HG03571 (cell line): ENCODE measurements around the gene SELENOS.

Experiments used
- ATAC-seq: cut with Tn5 transposase; IDR thresholded peaks from one replicate; pipeline ENCODE4 v1.9.1; 2021; ENCODE audit not compliant: unreplicated experiment

The SELENOS gene, protein sequence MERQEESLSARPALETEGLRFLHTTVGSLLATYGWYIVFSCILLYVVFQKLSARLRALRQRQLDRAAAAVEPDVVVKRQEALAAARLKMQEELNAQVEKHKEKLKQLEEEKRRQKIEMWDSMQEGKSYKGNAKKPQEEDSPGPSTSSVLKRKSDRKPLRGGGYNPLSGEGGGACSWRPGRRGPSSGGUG

DNA sequence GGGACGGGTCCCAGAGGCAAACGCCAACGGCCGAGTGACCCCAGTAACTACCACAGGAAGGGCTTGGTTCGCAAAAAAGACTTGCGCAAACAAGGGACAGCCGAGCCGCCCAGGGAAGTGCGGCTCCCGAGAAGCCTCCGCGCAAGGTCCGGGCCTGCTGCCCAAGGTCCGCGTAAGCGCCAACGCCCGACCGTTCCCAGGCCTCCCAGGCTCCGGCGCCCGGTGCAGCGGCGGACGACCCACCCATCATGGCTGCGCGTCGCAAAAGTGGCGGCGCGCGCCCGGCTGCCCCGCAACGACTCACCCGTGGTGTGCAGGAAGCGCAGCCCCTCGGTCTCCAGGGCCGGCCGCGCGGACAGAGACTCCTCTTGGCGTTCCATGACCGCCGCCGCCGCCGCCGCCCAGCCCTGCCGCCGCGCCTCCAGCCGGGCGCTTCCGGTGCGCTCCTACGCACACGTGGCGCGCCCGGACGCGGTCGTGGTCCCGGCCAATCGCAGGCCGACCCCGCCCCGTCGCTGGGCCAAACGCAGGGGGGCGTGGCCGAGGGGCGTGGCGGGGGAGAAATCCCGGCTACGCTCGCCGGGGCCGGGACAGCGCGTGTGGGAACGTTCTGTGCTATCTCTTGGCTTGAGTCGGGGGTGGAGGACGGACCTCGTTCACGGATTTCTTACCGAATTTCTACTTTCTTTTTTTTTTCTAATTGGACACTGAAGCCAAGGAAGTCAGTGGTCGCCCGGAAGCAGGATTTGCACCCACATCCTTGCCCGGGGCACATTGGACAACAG, at the start of gene SELENOS:
Gene SELENOS (minus strand): TSS at position 448 of the 785 bp plus-strand sequence. CDS start 68 bp downstream, at position 380.
- peak; percentile 84 for ATAC-seq

DNA sequence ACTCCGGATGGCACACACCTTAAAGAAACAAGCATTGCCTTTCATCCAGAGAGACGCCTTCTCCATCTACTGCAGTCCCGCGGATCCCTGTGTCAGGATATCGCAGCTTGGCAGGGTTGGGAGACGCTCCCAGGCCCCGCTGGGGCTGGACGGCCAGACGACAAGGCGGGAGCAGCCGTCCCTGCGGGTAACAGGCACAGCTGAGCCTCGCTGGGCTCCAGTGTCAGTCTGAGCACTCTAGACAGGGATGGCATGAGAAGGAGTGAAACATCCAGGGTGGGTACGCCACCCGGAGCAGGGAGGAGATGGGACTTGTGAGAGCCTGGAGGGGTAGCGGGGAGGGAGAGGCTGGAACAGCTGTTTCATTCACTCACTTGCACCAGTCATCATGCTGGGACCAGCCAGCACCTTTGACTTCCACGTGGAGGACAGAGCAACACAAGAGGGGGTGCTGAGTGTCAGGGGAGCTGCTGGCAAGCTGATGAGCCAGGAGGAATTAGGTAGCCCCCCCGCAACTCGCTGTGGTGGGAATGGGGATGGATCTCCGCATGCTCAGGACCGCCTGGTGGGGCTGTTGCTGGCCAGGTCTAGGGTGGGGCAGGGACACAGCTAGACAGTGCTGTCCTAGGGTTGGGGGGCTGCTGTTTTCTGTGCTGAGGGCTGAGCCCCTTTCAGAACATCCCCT, 49.3 kb upstream of the SELENOS start:
- no peak for ATAC-seq

DNA sequence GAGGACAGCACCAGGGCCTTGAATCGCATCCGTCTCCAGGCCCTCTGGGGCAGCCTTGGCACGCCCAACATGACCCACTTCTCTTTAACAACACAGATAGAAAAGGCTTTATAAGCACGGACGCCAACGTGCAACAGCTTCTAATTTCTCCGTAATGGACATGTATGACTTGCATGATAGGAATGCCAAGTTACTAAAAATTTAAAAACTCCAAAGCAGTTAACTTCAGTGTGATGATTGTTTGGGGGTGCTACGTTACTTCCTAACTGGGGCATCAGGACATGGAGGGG, 48.7 kb upstream of the SELENOS start:
- ATAC-seq: no peak

DNA sequence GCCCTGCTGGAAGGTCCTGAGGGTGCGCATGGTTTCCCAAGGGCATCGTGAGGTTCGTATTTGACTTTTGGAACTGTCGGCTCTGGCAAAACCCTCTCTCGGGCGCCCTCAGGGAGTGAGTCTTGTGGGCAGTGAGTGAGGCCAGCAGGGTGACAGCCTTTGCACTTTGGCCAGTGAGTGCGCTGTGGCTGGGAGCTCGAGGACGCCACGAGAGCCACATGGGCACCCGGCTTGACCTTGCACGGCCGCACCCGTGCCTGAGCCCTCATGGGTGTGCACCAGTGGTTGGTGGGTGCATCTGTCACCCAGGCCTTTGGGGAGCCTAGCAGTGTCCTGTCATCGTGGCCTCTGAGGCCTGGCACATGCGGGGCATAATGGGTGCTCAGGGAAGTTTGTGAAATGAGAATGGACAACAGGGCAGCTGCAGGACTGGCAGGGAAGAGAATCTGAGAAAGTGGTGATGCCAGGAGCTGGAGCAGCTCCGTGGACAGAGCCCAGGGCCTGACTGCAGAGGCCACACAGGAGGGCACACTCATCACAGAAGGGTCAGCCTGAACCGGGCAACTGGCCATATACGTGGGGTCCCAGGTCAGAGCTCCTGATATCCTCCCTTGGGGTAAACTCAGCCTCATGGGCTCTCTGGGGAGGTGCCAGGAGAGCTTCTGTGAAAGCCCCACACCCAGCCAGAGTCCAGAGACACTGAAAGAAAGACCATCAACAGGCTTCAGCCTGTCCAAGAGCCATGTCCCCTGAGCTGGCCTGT, 48.2 kb upstream of the SELENOS start:
- ATAC-seq: no peak

DNA sequence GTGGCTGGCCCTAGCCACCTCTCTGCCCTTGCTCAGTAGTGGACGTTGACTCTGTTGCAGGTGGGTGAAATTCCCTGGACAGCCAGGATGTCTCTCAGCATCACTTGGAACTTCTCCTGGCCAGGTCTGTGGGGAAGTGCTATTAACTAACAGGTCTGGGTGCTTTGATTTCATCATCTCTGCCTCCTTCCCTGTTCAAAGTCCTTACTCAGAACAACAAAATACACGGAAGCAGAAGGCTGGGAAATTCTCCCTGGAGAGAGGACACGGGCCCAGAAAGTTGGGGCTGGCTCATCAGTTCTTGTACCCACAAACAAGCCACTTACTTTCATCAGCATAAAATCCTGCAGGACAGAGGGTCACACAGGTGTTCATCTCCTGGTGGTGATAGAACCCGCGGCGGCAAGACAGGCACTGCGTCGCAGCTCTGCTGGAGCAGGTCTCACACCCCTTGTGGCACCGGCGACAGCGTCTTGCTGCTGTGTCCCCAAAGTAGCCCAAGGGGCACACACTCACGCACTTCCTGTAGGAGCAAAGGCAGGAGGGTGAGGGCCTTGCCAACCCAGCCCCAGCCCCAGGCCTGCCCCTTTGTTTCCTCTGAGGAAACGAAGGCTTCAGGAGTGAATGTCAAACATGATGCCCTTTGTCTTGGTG, 47.4 kb upstream of the SELENOS start:
- ATAC-seq: no peak

DNA sequence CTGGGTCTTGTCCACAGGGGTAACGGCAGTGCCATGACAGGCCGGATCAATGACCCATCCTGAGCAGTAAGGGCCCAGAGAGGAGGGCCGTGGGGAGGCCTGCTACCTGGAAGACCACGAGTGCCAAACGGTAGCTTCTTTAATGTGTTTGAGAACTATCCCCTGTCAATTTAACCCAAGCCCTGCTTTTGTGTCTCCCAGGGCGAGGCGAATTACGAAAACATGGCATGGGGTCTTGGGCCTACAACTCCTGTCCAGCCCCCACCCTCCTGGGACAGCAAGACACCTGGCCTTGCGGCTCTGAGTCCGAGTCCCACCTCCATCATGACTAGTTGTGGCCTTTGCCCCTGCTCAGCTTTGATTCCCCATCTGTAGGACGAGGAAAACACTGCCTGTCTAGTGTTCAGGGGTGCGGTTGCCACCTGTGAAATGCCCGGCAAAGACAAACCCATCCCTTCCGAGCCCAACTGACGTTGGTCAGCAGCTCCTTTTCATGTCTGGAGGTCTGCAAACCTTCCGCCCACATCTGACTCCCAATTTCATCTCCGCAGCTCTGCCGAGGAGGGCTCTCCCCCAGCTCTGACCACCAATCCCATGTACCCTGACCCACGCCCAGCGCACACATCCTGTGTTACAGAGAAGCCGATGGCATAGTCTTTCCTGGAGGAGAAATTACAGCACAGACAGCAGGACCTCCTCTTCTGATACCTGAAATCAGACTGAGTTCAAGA, 46.7 kb upstream of the SELENOS start:
- no peak for ATAC-seq

DNA sequence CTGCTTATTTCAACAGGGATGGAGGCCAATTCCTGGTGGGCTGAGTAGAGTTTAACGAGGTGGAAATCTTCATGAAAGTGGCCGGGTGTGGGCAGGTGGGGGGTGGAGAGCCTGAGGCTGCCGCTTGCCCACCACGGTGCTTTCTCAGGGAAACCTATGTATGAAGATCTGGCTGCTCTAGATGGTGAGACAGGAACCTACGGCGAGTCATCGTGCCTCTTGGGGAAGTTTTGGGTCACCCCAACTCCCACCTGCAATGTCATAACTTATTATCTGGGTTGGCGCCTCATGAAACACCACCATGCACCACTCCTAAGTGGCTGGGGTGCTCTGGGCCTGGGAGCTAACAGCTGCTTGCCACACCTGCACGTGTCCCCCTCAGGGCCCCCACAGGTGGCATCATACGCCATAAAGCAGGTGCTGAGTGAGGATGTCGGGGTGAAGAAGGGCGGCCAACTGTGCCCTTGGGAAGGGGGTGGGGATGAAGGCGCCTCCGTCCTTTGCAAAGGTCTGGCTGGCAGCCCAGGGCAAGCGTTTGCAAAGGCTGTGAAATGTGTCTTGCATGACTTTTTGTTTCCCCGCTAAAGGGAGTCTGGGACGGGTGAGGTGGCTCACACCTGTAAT, 45.7 kb upstream of the SELENOS start:
- ATAC-seq: no peak

DNA sequence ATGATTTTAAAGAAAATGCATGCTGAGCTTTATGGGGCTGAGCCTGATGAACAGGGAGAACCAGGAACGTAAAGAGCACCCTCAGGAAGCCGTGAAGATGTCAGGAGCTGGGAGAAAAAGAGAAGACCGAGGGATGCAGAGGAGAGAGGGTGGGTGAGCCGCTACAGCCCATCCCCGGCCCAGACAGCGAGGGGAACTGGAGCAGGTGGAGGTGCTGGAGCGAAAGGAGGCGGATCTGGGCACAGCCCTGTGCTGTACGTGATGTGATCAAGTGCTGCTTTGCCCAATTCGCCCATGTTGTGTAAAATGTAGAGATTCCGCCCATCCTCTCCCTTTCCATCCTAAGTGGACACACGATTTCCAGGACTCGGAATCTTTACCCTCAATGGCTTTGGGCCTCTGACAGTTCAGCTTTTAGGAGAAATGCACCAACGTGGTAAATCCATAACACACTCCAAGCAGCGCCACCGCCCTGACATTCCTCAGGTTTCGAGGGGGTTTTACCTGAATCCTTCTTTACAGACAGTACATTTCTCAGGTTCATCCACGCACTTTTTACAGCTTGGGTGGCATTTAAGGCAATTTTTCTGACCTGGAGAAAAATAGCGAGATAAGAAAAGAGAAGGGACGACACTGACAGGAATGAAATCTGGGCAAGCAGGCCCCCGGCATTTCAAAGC, 44.9 kb upstream of the SELENOS start:
- ATAC-seq: no peak

DNA sequence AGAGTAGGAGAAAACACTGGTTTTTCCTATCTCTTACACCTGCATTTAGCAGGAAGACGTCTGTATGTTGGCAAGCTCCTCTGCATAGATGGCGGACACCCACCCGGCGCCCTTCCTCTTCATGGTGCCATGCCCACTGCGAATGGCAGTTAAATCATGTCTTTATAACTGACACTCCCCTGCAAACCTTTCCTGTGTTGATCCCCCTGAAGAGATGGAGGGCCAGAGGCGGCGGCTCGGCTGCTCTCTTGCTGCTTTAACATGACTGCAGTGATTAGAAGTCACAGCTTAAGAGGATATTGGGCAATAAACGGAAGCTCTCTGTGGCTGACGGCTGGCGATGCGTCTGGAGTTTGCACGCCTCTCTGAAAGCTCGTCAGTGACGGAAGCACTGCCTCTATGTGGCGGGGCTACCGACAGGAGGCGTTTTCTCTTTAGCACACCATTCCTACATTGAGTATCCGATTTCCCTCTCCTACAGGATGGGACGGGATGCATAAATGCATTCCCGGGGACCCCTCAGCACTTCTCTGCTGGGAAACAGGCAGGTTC, 43.3 kb upstream of the SELENOS start:
- no peak for ATAC-seq

DNA sequence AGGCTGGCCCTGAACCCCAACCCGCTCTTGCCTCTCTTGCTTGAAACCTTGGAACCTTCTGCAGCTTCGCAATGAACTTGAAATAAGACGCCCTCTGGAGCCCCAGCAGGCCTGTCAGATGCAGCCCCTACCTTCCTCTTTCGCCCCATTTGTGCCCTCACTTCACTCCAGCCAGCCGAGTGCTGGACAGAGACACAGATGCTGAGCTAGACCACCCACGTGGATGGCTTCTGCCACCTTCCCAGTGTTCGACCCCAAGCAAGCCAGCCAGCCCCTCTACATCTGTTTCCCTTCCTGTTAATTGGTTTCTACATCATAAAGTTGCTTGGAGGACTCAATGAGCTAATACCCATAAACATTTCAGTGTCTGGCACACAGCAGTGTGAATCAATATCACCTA, 41.6 kb upstream of the SELENOS start:
- ATAC-seq: no peak

DNA sequence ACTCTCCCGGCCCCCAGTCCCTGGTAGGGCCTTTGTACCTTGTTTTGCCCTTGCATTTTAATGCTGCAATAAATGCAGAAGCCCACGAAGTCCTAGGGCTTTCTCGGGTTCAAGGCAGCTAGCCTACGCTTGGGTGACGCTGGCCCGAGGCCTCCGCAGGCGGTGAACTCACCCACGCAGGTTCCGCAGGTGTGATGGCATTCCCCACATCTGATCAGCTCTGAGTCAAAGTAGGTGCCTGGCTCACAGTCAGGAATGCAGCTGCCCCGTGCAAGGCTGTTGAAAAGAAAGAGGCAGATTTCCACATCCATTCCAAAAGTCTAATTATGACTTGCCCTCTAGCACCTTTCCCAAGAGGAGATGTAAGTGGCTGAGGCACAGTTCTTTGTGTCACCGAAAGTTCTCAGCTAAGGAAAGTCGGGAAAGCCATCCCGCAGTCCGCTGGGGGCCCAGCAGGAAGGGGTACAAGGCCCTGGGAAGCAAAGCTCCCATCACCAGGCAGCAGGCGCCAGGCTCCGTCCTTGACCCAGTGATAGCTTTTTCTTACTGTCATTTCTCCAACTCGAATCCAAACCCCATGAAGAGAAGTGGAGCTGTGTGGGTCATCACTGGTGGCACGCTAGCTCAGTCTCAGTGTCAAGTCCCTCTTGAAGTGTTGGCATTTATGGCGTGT, 41.0 kb upstream of the SELENOS start:
- no peak for ATAC-seq

DNA sequence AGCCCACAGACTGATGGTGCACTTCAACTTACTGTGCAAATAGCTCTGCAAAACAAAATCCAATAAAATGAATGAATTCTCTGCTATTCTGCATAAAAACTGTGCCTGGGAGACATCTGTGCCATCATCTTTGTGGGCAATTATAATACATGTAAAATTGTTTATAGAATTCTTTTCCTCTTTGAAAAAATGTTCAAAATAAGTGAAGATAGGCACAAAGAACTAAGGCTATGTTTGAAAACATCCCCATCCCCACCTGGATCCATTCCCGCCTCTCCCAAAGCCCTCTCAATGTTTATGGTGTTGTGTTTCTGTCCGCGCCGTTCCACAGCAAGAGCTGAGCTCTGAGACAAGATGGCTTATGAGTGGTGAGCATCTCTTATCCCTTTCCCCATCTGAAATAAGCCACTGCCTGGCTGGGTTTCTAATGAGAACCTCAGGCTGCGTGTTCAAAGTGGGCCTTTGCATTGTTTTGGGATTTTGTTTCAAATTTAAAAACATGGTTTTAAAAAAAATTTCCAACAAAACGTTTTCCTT, 40.1 kb upstream of the SELENOS start:
- no peak for ATAC-seq

DNA sequence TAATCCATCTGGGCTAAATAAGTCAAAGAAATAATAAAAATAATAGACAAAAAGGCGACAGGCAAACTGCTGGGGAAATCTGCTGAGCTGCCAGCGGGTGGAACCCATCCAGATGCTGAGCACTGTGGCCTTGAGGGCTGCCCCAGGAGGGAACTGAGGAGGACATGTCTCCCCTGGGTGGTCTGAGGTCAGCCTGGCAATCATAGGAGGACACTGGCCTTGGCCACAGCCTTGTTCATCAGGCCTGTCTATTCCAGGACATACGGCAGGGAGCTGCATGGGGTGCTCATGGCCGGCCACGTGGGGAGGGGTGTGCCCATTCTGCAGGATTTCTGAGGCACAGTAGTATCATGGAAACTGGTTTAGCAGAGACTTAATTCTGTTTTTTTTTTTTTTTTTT, 39.2 kb upstream of the SELENOS start:
- no peak for ATAC-seq

DNA sequence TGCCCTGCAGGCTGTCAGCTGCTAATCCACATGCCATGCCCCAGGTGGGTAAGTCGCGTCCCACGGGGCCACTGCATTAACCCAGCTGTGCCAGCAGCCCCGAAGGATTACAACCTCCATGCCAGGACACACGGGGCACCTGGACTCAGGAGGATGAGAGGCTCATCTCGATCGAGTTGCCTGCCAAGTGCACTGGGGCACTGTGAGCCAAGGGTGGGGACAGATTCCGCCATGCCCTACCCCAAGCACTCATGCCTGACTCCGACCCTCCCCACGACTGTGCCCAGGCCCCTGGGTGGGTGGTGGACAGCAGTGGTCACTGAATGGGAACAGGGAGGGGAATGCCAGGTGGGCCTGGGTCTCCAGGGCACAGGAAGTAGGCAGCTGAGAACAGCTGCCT, 38.5 kb upstream of the SELENOS start:
- ATAC-seq: no peak

DNA sequence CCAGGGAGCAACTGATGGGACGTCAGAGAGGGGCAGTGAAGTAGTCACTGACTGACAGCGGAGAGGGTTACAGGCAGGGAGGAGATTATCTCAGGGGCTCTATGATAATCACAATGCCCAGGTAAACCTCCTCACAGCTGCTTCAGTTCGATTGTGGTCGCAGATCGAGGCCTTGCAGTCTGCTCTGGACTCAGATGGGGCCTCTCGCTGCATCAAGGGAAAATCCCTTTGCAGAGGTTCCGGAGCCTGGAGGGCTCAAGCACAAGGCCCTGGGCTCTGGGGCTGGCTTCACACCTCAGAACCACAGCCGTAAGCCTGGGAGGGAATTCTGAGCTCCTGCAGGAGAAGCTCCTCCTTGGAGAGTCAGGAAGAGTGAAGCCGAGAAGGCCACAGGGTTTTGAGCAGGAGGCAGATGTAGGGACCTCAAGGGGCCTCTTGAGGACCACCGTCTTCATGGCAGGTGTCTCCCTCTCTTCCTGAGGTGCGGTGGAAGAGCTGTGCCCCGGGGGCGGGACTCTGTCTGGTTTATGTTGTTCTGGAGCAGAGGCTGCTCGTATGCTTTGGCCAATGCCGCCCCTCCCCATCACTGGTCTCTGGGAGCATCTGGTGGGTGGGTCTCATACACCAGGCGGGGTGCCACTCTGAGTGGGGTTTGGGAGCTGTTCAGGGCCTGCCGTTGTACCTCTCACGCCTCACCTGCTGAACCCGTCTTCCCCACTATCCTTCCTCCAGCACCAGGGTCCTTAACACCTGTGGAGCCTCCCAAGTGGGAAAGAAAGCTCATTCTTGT, 37.2 kb upstream of the SELENOS start:
- ATAC-seq: no peak

DNA sequence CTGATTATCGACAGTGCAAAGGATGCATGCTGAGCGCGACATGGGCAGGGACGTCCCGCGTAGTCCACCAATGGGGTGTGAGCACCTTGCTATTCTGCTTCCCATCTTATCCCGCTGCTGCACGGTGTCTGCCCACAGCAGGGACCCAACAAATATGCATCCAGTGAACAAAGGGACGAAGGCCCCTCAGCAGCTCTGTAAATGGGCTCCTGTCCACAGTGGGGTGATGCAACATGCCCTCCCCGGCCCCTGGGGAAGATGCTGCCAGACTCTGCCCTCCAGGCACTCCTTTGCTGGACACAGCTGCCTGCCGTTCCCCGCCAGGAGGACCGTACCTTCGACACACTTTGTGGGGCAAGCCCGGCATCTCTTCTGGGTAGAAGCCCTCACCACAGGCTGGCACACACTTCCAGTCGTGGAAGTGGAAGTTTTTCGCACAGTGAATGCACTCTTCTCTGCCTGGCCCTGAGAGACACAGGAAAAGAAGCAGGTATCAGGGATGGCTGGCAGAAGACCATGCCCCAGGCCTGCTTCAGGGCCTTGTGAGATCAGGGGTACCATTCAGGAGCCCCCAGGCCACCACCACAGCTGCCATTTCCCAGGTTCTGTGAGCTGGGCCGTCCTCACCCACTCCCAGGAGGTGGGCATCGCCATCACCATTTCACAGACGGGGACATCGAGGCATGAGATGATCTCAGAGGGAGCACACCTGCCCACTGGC, 35.9 kb upstream of the SELENOS start:
- ATAC-seq: no peak

DNA sequence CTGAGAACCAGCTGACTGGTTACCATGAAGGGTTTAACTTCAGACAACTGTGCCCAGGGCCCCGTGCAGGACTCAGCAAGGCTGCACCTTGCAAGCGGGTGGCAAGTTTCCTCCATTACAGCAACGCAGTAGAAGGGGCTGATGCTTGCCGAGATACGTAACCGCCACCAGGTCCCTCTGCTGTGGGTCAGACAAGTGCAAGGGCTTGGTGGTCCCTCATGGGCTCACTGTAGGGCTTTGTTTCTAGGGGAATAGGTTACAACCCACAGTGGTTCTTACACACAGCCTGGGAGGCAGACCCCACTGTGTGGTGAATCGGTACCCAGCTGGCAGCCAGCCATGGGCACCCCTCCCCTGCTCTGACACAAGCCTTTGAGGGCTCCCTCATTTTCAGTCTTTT, 33.2 kb upstream of the SELENOS start:
- no peak for ATAC-seq
